Measurements from ENCODE around the gene PGLYRP2.
"Not testable (repeated sequence)": the region's sequence is repeated elsewhere in the genome, so short reads cannot be mapped to it uniquely, and the experiment has no call there.

Gene PGLYRP2, protein sequence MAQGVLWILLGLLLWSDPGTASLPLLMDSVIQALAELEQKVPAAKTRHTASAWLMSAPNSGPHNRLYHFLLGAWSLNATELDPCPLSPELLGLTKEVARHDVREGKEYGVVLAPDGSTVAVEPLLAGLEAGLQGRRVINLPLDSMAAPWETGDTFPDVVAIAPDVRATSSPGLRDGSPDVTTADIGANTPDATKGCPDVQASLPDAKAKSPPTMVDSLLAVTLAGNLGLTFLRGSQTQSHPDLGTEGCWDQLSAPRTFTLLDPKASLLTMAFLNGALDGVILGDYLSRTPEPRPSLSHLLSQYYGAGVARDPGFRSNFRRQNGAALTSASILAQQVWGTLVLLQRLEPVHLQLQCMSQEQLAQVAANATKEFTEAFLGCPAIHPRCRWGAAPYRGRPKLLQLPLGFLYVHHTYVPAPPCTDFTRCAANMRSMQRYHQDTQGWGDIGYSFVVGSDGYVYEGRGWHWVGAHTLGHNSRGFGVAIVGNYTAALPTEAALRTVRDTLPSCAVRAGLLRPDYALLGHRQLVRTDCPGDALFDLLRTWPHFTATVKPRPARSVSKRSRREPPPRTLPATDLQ

DNA sequence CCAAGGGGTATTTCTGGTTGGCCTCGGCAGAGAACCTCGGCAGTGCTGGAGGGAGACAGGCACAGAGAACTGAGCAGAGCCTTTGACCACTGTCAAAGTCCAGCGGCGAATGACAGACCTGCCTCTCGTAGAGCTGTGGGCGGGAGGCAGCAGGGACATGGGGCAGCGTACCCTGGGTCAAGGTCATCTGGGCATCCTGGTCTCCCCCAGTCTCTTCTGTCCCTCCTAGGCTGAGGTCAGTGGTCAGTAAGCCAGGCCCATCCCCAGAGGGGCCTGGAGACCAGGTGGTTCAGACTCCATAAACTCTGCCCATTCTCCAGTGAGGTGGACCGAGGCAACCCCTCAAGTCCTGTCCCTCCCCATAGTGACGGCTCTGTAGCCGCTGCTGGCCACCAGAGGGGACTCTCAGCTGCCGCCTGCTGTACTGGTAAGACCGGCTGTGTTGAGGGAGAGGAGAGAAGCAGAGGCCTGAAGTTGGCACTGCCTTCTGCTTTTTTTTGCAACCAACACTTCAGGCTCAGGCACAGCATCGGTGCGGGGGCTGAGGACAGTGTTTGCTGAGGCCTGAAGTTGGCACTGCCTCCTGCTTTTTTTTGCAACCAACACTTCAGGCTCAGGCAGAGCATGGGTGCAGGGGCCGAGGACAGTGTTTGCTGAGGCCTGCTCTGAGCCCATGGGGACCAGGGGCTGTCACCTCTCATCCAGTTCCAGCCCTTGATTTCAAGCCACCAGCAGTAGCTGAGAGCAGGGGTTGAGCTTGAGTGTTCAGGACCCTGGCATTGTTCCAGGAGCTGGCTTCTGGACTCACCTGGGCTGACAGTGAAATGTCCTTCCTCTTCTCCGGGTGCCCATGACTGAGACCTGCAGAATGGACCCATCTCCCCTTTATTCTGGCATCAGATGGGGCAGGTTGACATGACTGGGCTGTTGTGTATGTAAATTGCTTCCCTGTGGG, at the start of gene PGLYRP2:
TSS of gene PGLYRP2 (minus strand) at position 111 of the 955 bp plus-strand sequence. CDS start 130 bp downstream, outside the sequence.
- in situ Hi-C loops (cut with HindIII; ENCODE audit: low sequenced_read_pairs) = no loop called here

DNA sequence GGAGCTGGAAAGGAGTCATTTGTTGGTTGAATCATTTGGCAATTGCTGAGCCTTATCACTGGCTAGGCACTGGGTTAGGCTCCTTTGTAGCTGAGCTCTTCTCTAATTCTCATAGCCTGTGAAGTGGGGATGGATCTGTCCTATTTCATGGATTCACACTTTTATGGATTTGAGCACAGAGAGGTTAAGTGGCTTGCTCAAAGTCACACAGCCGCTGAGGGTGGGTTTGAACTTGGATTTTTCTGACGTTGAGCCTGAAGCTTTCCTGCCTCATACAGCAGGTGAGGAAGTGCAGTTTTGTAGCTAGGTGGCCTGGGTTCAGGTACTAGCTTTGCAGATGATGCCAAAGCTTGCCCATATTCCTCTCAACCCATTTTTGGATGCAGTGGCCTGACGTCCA, 48.4 kb upstream of the PGLYRP2 start:
- in situ Hi-C loops (cut with HindIII; ENCODE audit: low sequenced_read_pairs) = no loop called here

DNA sequence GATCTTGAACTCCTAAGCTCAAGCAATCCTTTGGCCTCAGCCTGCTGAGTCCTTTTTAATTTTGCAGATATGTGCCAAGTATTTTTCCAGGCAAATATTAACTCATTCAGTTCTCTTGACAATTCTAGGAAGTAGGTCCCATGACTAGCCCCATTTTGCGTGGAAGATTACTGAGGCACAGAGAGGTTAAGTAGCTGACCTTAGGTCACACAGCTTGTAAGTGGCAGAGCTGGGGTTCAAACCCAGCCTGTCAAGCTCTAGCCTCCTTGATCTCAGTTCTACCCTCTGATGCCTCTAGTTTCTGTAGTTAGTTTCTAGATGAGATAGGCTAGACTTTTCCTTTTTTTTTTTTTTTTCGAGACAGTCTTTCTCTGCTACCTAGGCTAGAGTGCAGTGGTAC, 47.1 kb upstream of the PGLYRP2 start:
- in situ Hi-C loops (cut with HindIII; ENCODE audit: low sequenced_read_pairs) = no loop called here

DNA sequence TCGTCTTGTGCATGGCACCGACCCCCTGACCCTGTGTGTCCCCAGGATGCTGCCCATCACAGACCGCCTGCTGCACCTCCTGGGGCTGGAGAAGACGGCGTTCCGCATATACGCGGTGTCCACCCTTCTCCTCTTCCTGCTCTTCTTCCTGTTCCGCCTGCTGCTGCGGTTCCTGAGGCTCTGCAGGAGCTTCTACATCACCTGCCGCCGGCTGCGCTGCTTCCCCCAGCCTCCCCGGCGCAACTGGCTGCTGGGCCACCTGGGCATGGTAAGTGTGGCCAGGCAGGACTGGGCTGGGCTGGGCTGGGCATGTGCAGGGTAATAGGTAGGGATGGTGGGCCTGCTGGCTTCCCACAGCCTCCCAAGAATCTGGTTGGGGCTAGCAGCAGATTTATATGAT, 46.0 kb upstream of the PGLYRP2 start:
- in situ Hi-C loops (cut with HindIII; ENCODE audit: low sequenced_read_pairs) = no loop called here

DNA sequence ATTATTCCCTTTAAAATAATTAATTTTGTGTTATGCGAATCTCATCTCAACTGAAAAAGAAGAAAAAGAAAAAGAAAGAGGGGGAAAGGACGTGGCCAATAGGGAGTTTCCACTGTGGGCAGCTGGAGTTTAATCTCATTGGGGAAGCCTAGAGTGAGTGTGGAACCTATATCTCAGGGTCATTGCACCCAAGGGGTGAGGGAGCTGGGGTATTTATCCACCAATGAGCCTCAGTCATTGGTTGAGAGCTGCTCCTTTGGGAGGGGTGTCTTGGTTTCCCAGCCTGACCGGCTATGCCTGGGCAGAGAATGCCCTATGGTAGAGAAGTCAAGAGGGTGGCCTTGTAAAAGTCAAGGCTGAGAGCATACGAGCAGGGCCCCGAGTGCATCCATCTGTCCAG, 45.5 kb upstream of the PGLYRP2 start:
- in situ Hi-C loops (cut with HindIII; ENCODE audit: low sequenced_read_pairs) = no loop called here

DNA sequence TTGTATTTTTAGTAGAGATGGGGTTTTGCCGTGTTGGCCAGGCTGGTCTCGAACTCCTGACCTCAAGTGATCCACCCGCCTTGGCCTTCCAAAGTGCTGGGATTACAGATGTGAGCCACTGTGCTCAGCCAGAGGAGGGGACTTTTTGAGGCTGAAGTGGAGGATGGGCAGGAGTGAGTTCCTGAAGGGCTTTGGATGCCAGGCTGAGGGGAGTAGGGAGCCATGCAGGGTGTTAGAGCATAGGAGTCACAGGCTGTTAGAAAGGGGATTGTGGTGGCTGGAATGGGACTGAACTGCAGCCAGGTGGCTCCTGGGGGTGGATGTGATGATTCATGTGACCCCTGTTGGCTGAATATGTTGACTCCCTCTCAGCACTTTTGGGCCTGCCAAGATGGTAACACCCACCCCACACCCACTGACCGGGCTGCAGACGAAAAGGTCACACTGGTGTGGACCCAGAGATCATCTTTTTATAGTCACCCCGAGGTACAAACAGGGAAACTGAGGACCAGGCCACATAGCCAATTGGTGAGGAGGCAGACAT, 40.2 kb upstream of the PGLYRP2 start:
- in situ Hi-C loops (cut with HindIII; ENCODE audit: low sequenced_read_pairs) = no loop called here

DNA sequence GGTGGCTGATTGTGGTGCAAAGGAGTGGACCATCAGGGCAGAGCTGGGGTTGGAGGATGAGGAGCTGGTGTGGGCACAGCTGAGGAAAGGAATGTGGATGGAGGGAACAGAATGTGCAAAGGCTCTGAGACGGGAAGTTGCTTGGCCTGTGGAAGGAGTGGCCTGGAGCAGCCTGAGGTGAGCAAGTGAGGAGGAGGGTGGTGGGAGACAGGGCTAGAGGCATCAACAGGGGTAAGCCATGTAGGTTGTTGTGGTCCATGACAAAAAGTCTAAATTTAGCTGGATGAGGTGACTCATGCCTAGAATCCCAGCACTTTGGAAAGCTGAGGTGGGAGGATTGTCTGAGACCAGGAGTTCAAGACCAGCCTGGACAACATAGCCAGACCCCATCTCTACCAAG, 38.5 kb upstream of the PGLYRP2 start:
- in situ Hi-C loops (cut with HindIII; ENCODE audit: low sequenced_read_pairs) = no loop called here

DNA sequence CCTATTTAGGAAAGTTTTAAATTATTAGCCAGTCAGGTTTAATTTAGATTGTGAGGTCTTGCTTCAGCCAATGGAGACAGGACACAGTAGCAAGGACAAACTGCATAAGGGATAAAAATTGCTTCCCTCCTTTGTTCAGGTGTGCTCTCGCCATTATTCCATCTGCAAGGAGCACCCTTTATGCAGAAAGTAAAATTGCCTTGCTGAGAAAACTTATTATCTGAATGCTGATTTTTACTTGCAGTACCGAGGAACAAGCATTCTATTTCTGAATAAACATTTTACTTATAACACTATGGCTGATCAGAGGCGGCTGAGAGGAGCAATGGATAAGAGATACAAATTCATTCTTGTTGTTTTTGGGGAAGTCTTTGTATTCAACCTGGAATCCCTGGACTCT, 37.1 kb upstream of the PGLYRP2 start:
- in situ Hi-C loops (cut with HindIII; ENCODE audit: low sequenced_read_pairs) = no loop called here

DNA sequence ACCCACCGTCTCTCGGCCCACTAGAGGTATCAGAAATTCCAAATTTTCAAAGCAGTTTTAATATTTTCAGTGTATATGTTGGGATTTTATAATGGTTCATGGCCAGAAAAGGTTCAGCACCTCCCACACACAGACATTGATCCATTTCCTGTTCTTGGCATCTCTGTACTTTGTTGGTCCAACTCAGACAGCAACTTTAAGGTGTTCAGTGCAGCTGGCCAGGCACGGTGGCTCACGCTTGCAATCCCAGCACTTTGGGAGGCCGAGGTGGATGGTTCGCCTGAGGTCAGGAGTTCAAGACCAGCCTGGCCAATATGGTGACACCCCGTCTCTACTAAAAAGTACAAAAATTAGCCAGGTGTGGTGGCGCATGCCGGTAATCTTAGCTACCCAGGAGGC, 35.9 kb upstream of the PGLYRP2 start:
- in situ Hi-C loops (cut with HindIII; ENCODE audit: low sequenced_read_pairs) = not testable (repeated sequence)

DNA sequence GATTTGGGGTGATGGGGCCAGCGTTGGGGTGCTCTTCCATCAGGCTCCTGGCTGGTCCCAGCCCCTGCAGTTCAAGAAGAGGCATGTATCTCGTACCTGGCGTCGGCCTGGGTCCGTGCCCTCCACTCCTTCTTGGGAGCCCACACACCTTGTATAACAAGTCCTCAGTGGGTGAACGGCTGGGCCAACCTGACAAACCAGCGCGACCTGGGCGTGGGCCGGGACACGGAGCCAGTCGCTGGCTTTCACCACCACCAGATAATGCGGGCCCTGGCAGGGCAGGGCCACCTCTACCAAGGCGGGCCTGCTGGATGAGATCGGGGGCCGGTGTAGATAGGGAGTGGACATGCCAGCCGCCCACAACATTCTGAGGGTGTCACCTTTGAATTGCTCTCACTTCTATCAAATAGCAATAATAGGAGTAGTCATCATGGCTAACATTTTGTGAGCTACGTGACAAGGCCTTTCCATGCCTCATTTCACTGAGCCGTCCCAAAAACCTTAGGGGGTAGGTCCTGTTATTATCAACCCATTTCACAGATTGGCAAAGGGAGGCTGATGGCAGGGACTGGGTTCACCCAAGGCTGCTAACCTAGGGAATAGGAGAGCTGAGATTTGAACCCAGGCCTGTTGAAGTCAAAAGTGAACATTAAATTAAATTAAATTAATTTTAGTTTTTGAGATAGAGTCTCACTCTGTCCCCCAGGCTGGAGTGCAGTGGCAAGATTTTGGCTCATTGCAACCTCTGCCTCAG, 32.5 kb upstream of the PGLYRP2 start:
- in situ Hi-C loops (cut with HindIII; ENCODE audit: low sequenced_read_pairs) = no loop called here

DNA sequence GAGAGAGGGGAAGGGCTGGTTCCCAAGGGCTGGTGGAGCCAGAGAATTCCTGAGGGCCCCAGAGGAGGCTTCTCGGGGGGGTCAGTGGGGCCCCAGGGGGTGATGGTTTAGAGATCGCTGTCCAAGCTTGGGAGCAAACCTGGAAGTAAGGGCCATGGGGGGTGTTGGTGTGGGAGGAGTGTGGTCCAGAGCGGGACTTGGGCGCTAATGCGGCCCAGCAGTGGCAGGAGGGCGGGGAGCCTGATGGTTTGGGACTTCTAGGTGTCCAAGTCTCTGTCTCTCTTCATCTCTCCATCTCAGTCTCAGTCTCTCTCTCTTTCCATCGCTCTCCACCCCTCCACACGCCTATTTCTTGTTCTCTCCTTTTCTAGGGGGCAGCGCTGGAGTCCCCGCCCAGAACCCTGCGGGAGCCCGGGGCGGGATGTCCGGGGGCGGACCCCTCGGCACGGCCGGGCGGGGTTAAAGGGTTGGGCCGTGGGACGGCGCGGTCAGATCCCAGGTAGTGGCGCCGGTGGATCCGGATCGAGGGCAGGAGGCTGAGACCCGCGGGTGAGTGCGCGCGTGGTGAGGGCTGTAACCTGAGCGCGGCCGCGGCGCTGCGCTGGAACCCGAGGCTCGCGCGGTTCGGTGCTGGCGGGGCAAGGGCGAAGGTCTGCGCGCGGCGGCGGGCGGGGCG, 28.9 kb upstream of the PGLYRP2 start, which contains the start of gene CYP4F22:
TSS of gene CYP4F22 (plus strand) at position 491 of the 676 bp plus-strand sequence. CDS start 16,812 bp downstream, outside the sequence.
- in situ Hi-C loops (cut with HindIII; ENCODE audit: low sequenced_read_pairs) = no loop called here

DNA sequence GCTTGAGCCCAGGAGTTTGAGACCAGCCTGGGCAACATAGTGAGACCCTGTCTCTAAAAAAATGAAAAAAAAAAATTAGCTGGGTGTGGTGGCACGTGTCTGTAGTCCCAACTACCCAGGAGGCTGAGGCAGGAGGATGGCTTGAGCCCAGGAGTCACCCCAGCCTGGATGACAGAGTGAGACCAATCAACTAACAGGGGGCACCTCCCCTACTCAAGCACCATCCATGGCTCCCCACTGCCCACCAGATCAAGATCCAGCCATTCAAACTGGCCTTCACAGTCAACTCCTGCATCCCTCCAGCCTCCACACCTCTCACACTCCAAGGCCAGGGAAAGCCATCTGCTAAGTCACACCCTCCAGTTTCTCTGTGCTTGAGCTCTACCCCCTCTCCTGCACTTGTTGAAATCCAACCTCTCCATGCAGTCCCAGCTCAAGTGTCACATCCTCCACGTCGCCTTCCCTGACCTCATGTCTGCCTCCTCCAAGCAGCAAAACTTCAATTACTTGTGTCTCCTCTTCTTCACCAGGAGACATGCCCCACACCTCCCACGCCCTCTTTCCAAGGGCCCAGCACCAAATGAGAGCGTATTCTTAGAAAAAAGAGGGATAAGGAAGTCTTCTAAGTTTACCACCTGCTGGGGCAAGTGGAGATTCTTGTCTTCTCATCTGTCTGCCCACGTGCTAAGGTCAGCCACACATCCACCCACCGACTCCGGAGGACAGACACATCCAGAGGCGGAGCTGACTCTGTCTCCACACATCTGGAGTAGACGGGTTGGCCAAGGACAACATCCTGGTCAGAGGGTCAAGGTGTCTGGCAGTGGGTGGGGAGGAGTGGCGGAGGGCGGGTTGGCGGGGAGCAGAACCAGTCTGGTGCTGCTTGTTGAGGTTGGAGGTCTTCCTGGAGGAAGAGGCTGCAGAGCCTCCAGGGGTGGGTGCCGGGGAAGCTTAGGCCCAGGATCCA, 28.1 kb upstream of the PGLYRP2 start:
- in situ Hi-C loops (cut with HindIII; ENCODE audit: low sequenced_read_pairs) = no loop called here

DNA sequence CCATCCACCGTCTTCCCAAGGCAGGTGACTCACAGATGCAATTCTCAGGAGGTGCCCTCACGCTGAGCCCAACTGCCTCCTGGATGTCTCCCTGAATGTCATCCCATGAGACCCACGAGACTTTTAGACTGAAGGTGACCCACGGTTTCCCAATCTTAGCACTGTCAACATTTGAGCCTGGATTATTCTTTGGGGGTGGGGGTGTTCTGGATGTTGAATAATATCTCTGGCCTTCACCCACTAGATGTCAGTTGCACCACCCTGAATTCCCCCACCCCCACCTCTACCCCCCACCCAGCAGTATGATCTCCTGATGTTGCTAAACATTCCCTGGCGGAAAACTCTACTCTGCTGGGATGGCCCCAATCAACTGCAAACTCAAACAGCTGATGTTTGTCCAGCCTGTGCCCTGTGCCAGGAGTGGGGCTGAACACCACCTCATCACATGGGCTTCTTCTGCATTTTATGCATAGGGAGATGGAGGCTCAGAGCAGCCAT, 26.8 kb upstream of the PGLYRP2 start:
- in situ Hi-C loops (cut with HindIII; ENCODE audit: low sequenced_read_pairs) = no loop called here

DNA sequence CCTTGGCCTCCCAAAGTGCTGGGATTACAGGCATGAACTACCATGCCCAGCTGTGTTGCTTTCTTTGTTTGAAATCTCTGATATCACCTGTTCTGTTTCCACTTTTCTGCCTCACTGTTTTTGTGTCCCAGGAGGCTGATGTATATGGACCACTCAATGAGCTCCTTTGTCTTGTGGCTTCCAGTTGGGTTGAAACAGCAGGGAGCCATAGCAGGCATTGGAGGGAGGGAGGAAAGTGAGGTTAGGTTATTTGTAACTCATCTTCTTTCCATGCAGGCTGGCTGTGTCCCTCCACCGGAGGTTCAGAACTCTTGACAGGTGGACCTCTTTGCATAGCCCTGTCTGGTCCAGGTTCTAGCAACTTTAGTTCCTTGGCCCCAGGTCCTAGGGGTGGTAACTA, 23.0 kb upstream of the PGLYRP2 start:
- in situ Hi-C loops (cut with HindIII; ENCODE audit: low sequenced_read_pairs) = no loop called here

DNA sequence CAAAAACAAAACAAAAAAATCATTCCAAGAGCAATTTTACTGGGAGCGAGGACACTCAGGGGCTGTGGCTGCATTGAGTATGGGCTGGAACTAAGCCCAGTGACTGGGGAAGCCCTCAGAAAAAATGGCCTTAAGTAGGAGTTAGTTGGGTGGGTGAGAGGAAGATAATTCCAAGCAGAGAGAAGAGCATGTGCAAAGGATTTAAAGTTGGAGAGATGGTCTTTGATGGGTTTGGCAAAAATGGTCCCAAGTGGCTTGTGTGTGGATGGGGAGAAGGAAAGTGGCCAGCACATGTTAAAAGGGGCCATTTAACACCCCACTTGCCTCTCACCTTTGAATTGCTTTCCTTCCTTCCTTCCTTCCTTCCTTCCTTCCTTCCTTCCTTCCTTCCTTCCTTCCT, 22.3 kb upstream of the PGLYRP2 start:
- in situ Hi-C loops (cut with HindIII; ENCODE audit: low sequenced_read_pairs) = no loop called here

DNA sequence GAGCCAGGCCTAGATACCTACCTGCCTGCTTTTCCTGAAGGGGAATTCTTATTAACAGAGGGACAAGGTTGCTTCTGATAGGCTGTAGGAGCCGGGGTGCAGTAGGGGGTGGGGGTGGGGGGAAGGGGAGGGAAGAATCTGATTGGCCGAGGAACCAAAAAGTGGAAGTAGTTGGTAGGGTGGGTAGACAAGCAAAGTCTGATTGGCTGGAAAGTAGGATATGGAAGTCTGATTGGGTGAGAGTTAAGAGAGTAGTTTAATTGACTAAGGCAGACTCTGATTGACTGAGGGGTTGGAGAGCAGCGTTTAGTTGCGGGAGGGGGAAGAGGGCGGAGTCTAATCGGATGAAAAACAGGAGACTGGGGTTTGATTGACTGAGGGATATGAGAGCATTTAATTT, 19.6 kb upstream of the PGLYRP2 start:
- in situ Hi-C loops (cut with HindIII; ENCODE audit: low sequenced_read_pairs) = no loop called here

DNA sequence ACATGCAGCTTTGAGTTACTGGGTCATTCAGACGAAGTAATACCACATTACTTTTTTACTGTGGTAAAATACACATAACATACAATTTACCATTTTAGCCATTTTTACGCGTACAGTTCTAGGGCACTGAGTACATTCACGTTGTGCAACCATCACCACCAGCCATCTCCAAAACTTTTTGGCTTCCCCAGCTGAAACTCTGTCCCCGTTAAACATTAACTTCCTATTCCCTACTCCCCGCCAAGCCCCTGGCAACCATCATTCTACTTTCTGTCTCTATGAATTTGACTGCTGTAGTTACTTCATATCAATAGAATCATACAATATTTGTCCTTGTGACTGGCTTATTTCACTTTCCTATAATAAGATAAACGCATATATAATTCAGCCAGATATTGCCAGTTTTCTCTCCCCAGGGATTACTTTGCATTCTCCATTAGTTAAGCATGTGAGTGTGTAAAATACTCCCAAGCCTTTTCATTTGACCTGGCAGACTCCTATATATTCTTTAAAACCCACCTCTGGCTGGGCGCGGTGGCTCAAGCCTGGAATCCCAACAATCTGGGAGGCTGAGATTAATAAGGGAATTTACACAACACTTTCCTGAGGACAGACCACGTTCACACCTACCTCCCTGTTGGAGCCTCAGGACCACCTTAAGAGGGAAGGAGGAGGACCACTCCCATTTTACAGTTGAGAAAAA, 19.0 kb upstream of the PGLYRP2 start:
- in situ Hi-C loops (cut with HindIII; ENCODE audit: low sequenced_read_pairs) = no loop called here

DNA sequence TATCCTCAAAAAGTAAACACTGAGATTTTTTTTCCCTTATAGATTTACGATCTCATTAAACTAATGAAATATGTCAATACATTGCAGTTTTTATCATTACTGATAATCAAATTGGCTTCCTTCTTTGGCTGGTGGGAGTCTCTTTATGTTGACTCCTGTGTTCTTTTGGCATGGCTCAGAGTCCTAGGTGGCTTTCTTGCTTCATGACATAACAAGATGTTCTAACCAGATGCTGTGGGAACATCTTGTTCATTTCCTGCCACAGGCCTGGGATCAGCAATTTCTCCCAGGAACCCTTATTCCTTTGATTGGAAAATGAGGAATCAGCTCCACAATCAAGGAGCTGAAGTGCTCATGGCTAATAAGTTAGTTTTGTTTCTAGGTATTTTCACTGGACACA, 15.8 kb upstream of the PGLYRP2 start:
- in situ Hi-C loops (cut with HindIII; ENCODE audit: low sequenced_read_pairs) = no loop called here

Measured in endothelial cell of hepatic sinusoid (primary cell).